Activated CD4-positive, alpha-beta T cell treated with anti-CD3 and anti-CD28 coated beads, Interleukin-2, amount 50 U/mL, for 16 hours (primary cell): ENCODE results near the gene ING2.
A peak's percentile ranks its signal among the peaks of the same experiment; 100 is the strongest.
"Not testable (repeated sequence)": the region's sequence is repeated elsewhere in the genome, so short reads cannot be mapped to it uniquely, and the experiment has no call there.

Experiments
- DNase-seq: peaks from one replicate; pipeline ENCODE4 v3.0.0-alpha.2; 2020

Gene ING2

GRCh38 chr4:183504930-183505610 is at the start of gene ING2:
ING2 (plus strand) TSS chr4:183505058; CDS start chr4:183505196, 138 bp downstream.
- DNase-seq: no peak

- no peak for DNase-seq
Measured at GRCh38 chr4:183455431-183456195, 49.2 kb upstream of the ING2 start.

GRCh38 chr4:183458005-183458404 is 46.9 kb upstream of the ING2 start:
- DNase-seq: no peak

- not testable (repeated sequence) for DNase-seq
Measured at GRCh38 chr4:183463903-183464619, 40.8 kb upstream of the ING2 start.

DNA sequence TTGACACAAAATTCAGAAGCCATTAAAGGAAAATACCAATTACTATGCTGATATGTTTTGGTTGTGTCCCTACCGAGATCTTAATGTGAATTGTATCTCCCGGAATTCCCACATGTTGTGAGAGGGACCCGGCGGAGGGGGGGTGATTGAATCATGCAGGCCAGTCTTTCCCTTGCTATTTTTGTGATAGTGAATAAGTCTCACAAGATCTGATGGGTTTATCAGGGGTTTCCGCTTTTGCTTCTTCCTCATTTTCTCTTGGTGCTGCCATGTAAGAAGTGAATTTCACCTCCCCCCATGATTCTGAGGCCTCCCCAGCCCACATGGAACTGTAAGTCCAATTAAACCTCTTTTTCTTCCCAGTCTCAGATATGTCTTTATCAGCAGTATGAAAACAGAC is 39.0 kb upstream of the ING2 start:
- DNase-seq: not testable (repeated sequence)

DNA sequence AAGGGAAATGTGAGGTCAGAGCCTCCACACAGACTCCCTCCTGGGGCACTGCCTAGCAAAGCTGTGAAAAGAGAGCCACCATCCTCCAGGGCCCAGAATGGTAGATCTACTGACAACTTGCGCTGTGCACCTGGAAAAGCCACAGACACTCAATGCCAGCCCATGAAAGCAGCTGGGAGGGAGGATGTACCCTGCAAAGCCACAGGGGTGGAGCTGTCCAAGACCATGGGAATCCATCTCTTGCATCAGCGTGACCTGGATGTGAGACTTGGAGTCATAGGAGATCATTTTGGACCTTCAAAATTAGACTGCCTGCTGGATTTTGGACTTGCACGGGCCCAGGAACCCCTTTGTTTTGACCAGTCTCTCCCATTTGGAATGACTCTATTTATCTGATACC is 37.6 kb upstream of the ING2 start:
- no peak for DNase-seq

- DNase-seq: no peak
Measured at GRCh38 chr4:183468210-183469095, 36.4 kb upstream of the ING2 start.

GRCh38 chr4:183469285-183469684 is 35.6 kb upstream of the ING2 start:
- no peak for DNase-seq

GRCh38 chr4:183469936-183470335 is 34.9 kb upstream of the ING2 start:
- DNase-seq: no peak

GRCh38 chr4:183470821-183471220 is 34.0 kb upstream of the ING2 start:
- DNase-seq: no peak

GRCh38 chr4:183471946-183472708 is 32.7 kb upstream of the ING2 start:
- DNase-seq: peak; percentile 68

DNA sequence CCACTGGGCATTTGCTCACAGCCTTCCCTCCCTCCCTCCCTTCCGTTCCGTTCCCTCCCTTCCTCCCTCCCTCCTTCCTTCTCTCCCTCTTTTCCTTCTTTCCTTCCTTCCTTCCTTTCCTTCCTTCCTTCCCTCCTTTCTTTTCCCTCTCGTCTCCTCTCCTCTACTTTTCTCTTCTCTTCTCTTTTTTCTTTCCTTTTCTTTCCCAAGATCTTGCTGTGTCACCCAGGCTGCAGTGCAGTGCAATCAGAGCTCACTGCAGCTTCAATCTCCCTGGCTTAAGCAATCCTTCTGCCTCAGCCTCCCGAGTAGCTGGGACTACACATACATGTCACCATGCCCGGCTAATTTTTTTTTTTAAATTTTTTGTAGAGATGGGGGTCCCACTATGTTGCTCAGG is 26.7 kb upstream of the ING2 start:
- DNase-seq: no peak

DNA sequence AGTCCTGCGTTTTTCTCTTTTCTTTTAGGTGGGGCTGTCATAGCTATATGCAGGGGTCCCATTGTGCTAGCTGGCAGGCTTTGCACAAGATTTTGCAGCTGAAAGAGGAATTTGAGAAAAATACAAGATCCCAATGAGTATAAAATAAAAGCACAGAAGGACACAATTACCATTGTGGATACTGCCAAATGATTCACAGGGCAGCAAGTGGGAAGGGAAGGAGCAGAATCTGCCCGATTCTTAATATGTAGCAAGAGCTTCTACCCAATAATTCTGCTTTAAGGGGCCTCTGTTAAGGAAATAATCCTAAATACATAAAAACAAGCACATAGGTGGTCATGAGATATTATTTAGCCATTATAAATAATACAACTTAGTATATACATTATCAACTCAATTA is 25.9 kb upstream of the ING2 start:
- no peak for DNase-seq

DNA sequence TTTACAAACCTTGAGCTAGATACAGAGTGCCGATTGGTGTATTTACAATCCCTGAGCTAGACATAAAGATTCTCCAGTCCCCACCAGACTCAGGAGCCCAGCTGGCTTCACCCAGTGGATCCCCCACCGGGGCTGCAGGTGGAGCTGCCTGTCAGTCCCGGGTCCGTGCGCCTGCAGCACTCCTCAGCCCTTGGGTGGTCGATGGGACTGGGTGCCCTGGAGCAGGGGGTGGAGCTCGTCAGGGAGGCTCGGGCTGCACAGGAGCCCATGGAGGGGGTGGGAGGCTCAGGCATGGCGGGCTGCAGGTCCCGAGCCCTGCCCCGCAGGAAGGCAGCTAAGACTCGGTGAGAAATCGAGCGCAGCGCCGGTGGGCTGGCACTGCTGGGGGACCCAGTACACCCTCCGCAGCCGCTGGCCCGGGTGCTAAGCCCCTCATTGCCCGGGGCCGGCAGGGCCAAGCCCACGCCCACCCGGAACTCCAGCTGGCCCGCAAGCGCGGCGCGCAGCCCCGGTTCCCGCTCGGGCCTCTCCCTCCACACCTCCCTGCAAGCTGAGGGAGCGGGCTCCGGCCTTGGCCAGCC is 22.3 kb upstream of the ING2 start:
- not testable (repeated sequence) for DNase-seq

DNA sequence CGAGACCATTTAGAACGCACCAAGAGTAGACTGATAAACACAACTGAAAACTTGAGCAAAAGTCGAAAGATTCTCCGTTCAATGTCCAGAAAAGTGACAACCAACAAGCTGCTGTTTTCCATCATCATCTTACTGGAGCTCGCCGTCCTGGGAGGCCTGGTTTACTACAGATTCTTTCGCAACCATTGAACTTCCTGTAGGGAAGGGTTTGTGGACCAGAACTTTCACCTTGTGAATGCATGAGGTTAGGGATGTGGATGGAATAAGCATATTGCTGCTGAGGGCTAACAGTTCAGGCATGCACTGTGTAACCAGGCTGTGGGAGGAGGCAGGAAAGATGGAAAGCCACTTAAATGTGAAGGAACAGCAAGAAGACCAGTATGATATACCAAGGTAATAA is 20.9 kb upstream of the ING2 start:
- no peak for DNase-seq

GRCh38 chr4:183485411-183486160 is 19.3 kb upstream of the ING2 start:
- no peak for DNase-seq

DNA sequence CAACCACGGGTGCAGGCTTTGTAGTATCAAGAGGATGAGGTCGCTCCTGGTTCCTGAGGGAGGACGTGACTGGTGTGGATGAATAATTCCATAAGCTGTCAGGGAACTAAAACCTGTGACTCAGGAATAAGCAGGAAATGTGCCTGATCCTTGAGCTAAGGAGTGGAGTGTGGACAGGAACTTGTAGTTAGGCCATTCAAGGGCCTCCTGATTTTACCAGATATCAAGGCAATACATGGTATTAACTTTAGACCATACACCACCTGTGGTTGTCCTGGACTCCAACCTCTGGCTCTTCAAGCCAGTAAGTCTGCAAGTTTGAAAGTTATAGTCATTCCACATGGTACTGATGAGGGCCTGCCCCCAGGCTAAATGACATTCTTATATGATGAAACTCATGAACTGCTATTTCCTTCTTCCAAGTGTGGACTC is 12.1 kb upstream of the ING2 start:
- DNase-seq: no peak

GRCh38 chr4:183493246-183493645 is 11.6 kb upstream of the ING2 start:
- no peak for DNase-seq

DNA sequence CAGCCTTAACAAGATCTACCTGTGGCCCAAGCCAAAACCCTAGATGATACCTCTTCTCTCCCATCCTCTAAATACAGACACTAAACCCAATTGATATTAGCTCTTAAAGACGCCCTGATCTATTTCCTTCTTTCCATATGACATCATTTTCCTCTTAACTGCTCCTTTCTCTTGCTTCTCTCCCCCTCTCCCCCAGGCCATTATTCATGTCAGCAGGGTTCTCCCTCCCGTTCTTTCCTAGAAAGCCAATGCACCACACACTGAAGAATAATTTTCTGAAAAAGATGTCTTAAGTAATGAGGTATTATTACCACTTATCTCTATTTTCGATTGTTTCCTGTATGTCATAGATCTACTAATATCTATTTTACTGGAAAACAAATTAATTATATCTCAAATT is 9.7 kb upstream of the ING2 start:
- no peak for DNase-seq

GRCh38 chr4:183499389-183499788 is 5.5 kb upstream of the ING2 start:
- DNase-seq: no peak

- no peak for DNase-seq
Measured at GRCh38 chr4:183499801-183500200, 5.1 kb upstream of the ING2 start.
